Liver (tissue), 3 donors: ENCODE measurements around the gene OR2T27.

Experiments used
- ATF3 ChIP-seq: IDR thresholded peaks from 2 replicates; pipeline ENCODE4 v1.6.1; 2016; ENCODE audit warnings: antibody characterized with exemption
- CTCF ChIP-seq: fragments of 150-350 bp; IDR thresholded peaks from 2 replicates; pipeline ENCODE4 v1.5.1; 2017; ENCODE audit warnings: improper control_type of control experiment, low read depth, low read length; ENCODE audit not compliant: missing input control
- GABPA ChIP-seq, 2 donors: IDR thresholded peaks in 1 of 2; conservative IDR thresholded peaks in 1 of 2; 2 replicates each; pipeline ENCODE4 v1.6.1; 2016; ENCODE audit warnings: antibody characterized with exemption in 2 of 2, mild to moderate bottlenecking in 1 of 2, moderate library complexity in 1 of 2
- REST ChIP-seq: IDR thresholded peaks from 2 replicates; pipeline ENCODE4 v1.6.1; 2016; ENCODE audit warnings: antibody characterized with exemption, mild to moderate bottlenecking
- SP1 ChIP-seq: IDR thresholded peaks from 2 replicates; pipeline ENCODE4 v1.6.1; 2018; ENCODE audit warnings: antibody characterized with exemption, mild to moderate bottlenecking
- TAF1 ChIP-seq: conservative IDR thresholded peaks from 2 replicates; pipeline ENCODE4 v1.6.1; 2016; ENCODE audit warnings: antibody characterized with exemption, mild to moderate bottlenecking
- YY1 ChIP-seq: IDR thresholded peaks from 2 replicates; pipeline ENCODE4 v1.6.1; 2016; ENCODE audit warnings: antibody characterized with exemption, mild to moderate bottlenecking
- TF ChIP-seq, protein P1 (sequence below): IDR thresholded peaks from 2 replicates; pipeline ENCODE4 v1.6.1; 2016; ENCODE audit warnings: antibody characterized with exemption
- donor health status: healthy.
- donor health status: healthy.

DNA sequence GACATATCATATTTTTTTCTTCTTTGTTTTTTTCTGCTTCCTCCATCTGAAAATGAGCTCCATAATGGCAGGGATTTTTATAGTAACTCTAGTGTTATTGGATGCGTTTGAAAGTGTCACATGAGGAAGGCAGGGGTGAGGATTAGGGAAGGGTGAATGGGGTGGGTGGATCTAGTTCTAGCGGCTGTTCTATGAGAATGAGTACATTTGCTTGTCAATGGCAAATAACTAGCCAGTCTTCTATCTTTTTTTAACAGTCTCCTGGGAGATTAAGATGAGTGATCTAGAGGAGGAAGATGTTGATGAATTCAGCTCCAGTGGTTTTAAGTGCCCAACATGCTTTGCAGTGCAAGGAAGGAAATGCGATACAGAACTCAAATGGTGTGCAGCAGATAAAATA, 41.4 kb upstream of the OR2T27 start:
- TF ChIP-seq CTCF (no peak), SP1 (no peak), REST (no peak), GABPA (IDR thresholded peaks at IDR 0.05 in 1 of 2, conservative IDR thresholded peaks at IDR 0.05 in 1 of 2) (no peak), TAF1 (no peak), ATF3 (no peak), YY1 (no peak)
- TF ChIP-seq, protein P1, sequence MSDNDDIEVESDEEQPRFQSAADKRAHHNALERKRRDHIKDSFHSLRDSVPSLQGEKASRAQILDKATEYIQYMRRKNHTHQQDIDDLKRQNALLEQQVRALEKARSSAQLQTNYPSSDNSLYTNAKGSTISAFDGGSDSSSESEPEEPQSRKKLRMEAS: no peak
